ENCODE measurements around the gene RIMBP3B.
"Not testable (repeated sequence)": the region's sequence is repeated elsewhere in the genome, so short reads cannot be mapped to it uniquely, and the experiment has no call there.

The RIMBP3B gene

GRCh38 chr22:21402763-21403314 lies 19.3 kb downstream of the RIMBP3B start:
- DNase-seq (ENCODE audit: low spot score); H3K27ac ChIP-seq; H3K4me3 ChIP-seq: not testable (repeated sequence)

DNA sequence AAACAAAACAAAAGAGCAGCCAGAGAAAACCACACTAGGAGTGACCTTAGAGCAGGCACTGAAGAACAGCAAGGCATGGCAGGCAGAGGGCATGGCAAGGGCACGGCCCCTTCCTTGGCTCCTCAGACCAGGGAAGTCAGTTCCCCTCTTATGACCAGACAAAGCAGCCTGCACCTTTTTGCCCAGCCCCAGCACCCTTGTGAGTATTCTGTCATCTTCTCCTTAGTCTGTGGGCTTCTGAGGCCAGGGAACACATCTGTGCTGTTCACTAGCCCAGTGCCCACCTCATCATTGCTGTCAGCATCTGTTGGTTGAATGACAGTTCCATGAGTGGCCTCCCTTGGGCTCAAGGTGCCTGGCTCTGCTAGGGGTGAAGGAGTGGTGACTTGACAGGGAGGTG lies 23.6 kb downstream of the RIMBP3B start:
- H3K27ac ChIP-seq; DNase-seq (ENCODE audit: low spot score); H3K4me3 ChIP-seq: not testable (repeated sequence)

- H3K4me3 ChIP-seq; H3K27ac ChIP-seq; DNase-seq (ENCODE audit: low spot score): not testable (repeated sequence)
Measured at GRCh38 chr22:21407792-21408191, 24.2 kb downstream of the RIMBP3B start.

DNA sequence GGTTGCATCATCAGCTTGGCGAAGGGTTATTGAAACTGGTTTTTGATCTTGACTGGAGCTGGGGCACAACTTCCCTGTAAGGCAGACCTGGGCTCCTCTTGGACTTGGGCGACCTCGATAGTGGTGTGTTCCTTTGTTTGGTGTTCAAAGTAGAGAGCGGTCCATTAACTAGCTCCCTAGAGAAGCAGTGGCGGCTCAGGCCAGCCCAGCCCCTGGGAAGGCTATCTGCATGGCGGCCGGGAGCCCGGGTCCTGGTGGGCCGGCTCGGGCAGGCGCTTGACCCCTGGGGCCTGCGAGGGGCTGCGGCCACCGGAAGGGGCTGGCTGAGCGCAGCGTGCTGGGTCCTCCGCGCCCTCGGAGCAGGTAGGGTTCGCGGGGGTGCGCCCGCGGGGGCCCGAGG lies 32.8 kb downstream of the RIMBP3B start:
- not testable (repeated sequence) for H3K27ac ChIP-seq; H3K4me3 ChIP-seq; DNase-seq (ENCODE audit: low spot score)

DNA sequence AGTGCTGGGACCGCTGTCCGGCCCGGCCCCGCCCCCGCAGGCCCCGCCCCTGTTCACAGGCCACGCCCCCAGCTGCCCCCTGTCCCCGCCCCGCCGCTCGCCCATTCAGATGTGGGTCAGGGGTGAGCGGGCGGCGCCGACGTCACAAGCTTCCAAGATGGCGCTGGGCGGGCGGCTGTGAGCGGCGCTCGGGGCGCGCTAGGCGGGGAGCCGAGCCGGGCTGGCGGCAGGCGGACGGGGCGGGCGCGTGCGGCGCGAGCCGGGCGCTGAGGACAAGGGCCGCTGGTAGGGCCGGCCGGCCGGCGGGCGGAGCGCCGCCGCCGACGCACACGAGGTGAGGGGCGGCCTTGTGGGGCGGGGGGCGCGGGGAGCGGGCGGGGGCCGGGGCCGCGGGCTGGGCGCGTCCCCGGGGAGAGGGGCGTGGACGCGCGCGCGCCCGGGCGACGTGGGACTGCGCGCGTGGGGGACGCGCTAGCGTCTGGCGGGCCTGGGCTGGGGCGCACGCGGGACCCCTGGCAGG lies 33.7 kb downstream of the RIMBP3B start, which contains the start of gene HIC2:
Gene HIC2, plus strand, starts transcription at position 145 of the 520 bp plus-strand sequence. CDS start 25,461 bp downstream, outside the sequence.
- peak within 1 kb of the TSS in 1 of 2 donors; percentile 87 for H3K27ac ChIP-seq
- peak within 1 kb of the TSS; percentile 71 for H3K4me3 ChIP-seq

DNA sequence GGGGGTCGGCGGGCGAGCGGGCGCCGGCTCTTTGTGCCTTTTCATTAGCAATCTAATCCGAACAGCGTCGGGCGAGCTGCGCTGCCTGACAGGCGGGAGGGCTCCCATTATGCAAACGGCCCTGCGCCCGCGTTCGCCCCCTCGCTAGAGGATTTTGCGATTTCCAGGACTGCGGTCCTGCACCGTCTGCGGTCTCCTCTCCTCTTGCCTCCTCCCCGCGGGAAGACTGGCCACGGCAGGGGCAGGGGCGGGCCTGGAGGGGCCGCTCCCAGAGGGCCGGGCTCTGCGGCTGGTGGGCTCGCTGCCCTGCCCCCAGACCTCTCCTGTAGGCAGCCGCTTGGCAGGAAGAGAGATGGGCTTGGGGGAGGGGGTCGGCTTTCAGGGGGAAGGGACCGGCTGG lies 34.3 kb downstream of the RIMBP3B start:
- DNase-seq (ENCODE audit: low spot score): not testable (repeated sequence)
- peak overlapping the region; percentile 71 for H3K4me3 ChIP-seq
- peak overlapping the region in 1 of 2 donors; percentile 87 for H3K27ac ChIP-seq

More for the DNA sequence above, 33.7 kb downstream of the RIMBP3B start, which contains the start of gene HIC2:
- DNase-seq (ENCODE audit: low spot score): not testable (repeated sequence)

- H3K27ac ChIP-seq; H3K4me3 ChIP-seq; DNase-seq (ENCODE audit: low spot score): not testable (repeated sequence)
Measured at GRCh38 chr22:21418974-21419638, 35.6 kb downstream of the RIMBP3B start.

DNA sequence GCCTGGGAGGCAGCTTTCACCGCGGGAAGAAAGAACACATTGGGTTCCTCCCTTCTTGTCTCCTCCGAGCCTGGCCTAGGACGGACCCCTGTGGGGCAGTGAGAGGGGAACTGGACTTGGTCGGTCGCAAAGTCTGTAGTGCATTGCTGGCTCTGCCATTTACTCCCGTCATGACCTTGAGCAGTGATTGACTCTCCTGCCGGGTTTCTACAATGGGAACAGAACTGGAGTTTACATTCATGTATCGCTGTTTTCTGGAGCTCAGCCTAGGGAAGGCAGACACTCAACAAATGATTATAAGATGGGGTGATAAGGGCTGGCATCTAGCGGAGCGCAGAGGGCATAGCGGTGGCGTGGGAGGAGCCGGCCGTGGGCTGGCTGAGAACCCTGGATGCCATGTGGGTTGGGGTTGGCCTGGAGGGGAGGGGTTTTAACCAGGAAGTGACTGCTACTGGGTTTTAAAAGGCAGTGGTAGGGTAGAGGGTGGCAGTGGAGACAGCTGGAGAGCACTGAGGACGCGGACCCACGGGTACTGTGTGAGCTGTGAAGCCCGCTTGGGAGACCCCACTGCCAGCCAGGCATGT lies 36.7 kb downstream of the RIMBP3B start:
- not testable (repeated sequence) for H3K4me3 ChIP-seq; H3K27ac ChIP-seq; DNase-seq (ENCODE audit: low spot score)

DNA sequence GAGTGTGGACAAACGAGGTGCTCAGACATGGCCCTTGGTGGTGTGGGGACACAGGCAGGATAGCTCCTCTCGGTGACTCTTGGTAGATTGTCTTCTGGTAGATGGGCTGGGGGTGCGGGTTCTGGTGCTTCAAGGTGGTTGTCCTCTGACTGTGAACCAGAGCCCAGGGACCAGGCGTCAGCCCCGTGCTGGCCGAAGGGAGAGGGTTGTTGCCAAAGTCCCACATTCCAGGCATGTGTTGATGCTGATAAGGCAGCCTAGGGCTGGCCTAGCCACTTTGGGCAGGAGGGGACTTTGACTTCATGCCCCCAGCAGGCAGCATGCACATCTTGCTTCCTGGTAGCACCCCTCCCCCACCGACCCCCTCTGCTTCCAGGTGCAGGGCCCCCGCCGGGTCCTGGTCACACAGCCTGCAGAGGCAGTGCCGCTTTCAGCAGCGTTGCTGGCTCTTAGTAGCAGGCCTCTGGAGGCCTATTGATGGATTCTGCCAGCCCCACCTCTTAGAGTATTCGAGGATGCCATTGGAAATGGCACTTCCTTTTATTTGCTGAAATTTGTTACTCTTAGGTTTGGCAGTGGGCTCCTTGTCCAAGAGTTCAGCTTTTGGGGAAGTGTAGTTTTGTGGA lies 40.6 kb downstream of the RIMBP3B start:
- H3K4me3 ChIP-seq; DNase-seq (ENCODE audit: low spot score); H3K27ac ChIP-seq: not testable (repeated sequence)

DNA sequence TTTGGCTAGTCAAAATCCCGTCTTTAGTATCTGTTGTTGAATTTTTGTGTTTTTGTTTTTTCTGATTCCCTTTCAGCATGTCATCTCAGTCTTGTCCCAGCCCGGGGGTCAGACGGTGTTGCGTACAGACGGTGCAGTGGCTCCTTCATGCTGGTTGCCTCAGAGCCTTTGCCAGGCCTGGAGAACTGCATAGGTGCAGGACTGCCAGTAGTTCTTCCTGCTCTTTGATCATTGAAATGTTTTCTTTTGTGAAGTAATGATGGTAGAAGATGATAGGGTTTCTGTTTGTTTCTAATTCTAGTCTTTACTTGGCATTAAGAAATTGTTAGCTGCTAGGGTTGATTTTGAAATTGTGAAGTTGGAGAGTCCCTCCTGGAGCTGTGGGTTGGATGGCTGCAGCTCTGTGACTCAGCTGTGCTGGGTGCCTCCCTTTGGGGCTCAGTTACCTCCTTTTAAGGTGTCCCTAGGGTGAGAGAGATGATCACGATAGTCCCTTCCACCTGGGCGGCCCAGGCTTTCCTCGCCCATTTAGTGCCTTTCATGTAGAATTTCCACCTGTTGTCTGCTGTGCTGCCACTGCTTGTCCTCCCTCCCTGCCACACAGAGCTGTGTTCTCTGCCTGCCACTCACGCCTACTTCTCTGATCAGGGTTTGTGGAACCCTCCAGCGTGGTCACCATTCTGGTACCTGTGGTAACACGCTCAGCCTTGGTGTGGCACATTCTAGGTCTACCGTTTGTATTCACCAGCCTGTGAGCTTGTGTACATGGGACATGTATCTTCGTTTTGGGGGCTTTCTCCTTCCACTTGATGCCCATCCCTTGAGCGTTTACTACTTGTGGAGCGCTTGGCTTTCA lies 51.1 kb downstream of the RIMBP3B start:
- H3K27ac ChIP-seq; H3K4me3 ChIP-seq; DNase-seq (ENCODE audit: low spot score): not testable (repeated sequence)

DNA sequence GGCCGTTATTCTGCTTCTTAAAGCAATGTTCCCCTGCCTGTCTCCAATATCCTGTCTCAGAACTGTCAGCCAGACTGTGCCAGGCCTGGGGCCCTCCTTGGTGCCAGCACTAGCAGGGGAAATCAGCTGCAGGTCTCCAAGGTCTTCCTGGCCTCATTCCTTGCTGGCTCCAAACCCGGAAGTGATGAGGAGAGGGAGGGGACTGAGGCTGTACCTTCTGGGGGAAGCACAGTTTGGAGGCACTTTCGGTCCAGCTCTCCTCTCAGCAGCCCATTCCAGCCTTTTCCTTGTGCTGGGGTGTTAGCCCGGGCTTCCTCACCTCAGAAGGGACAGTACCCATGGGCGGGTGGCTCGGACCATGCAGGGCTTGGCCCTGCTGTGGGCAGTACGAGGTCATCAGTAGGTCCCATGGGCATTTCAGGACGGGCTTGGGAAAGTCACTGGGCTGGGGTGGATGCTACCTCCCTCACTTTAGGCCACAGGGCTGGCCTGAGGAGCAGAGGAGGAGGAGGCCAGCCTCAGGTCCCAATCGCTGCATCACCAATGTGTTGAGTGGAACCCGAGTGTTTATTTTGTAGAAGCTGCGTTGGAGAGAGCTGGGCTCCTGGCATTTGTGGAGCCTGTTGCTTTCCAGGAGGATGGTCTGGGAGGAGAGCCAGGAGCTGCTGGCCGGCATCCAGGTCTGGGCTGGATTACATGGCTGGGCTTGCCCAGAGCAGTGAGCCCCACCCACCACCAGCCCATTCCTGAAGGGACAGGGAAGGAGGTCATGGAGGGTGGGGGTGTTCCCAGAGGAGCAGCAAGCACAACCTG lies 52.7 kb downstream of the RIMBP3B start:
- peak overlapping the region in 1 of 2 donors; percentile 61 for H3K27ac ChIP-seq
- H3K4me3 ChIP-seq: peak overlapping the region; percentile 42
- not testable (repeated sequence) for DNase-seq (ENCODE audit: low spot score)

DNA sequence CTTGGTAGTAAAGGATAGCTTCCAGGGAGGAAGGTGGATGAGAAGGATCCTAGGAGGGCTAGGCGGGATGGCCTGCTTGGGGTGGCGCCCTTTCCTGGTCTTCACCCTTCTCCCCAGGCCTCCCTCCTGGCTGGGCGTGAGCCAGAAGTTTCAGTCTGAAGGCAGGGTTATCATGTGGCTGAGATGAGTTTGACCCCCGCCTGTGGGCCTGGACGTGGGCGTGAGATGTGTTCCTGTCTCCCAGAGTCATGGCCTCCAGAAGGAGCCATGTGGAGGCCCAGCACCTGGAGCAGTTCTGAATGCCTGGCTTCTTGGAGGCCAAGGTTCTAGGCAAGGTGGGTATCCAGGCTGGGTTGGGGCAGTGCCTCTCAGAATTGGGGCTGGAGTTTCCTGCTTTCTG lies 54.5 kb downstream of the RIMBP3B start:
- not testable (repeated sequence) for H3K27ac ChIP-seq; DNase-seq (ENCODE audit: low spot score)

More for the DNA sequence above, 54.5 kb downstream of the RIMBP3B start:
- not testable (repeated sequence) for H3K4me3 ChIP-seq
